GM12864 (cell line): Measurements from ENCODE around the gene MIR17HG.
"Not testable (repeated sequence)": the region's sequence is repeated elsewhere in the genome, so short reads cannot be mapped to it uniquely, and the experiment has no call there.

Source experiments
- DNase-seq: peaks from one replicate; pipeline ENCODE4 v3.0.0-alpha.2; 2011; ENCODE audit warnings: low read depth
- H3K4me3 ChIP-seq: 2 replicates; pipeline ENCODE4 v1.5.1; 2011; ENCODE audit warnings: mild to moderate bottlenecking, low read depth, low read length, control low read depth
- CTCF ChIP-seq: IDR thresholded peaks from 2 replicates; pipeline ENCODE4 v1.5.1; 2011; ENCODE audit warnings: low read depth, mild to moderate bottlenecking, moderate library complexity, low read length, control low read depth, inconsistent platforms; ENCODE audit errors: missing control alignments

Gene MIR17HG

GRCh38 chr13:91351980-91352379, 4.5 kb downstream of the MIR17HG start:
- DNase-seq = no peak
- no peak for TF ChIP-seq CTCF
- H3K4me3 ChIP-seq = no peak overlapping the region; the same call in 1 of the 2 replicates

GRCh38 chr13:91352891-91353290, 5.4 kb downstream of the MIR17HG start:
- H3K4me3 ChIP-seq, DNase-seq: not testable (repeated sequence)

DNA sequence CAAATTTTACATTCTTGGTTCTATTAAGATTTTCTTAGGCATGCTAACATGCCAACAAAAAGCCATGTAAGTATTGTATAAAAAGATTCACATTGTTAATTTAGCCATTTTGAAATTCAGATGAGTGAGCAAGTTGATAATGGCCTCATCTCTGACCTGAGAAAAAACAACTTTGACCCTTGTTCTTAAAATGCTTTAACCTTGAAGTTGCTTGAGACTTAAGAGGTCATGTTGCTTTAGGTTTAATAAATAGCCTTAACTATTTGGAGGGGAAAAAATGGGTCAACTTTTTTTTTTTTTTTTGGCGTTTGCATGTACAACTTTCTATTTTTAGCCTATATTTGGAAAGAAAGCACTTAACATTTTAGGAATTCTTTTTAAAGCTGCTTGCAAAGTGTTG, 6.0 kb downstream of the MIR17HG start:
- H3K4me3 ChIP-seq = no peak overlapping the region
- no peak for DNase-seq
- no peak for TF ChIP-seq CTCF

DNA sequence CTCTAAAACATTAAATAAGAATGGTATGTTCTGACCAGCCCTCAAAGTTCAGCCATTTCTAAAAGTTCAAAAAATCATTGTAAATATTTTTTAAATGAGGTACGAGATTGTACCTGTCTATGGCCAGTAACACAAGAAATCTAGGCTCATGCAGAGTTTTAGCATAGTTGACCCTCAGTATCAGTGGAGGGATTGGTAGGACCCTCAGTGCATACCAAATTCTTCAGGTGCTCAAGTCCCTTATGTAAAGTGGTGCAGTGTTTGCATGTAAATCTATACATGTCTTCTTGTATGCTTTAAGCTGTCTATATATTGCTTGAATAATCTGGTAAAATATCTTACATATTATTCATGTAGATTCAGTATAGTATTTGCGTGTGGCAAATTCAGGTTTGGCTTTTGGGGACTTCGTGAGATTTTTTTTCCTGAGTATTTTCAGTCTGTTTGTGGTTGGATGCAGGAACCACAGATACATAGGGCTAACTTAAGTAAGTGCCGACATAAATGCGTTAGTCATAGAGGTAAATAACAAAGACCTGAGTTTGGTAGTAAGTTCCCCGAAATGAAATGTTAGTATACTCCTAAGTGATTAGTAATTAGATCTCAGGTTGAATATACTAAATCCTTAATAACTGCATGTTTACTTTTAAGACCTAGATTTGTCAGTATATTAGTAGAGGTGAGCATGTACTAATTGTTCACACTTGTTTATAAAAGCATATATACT, 7.8 kb downstream of the MIR17HG start:
- no peak for DNase-seq
- no peak for TF ChIP-seq CTCF
- H3K4me3 ChIP-seq = no peak overlapping the region

DNA sequence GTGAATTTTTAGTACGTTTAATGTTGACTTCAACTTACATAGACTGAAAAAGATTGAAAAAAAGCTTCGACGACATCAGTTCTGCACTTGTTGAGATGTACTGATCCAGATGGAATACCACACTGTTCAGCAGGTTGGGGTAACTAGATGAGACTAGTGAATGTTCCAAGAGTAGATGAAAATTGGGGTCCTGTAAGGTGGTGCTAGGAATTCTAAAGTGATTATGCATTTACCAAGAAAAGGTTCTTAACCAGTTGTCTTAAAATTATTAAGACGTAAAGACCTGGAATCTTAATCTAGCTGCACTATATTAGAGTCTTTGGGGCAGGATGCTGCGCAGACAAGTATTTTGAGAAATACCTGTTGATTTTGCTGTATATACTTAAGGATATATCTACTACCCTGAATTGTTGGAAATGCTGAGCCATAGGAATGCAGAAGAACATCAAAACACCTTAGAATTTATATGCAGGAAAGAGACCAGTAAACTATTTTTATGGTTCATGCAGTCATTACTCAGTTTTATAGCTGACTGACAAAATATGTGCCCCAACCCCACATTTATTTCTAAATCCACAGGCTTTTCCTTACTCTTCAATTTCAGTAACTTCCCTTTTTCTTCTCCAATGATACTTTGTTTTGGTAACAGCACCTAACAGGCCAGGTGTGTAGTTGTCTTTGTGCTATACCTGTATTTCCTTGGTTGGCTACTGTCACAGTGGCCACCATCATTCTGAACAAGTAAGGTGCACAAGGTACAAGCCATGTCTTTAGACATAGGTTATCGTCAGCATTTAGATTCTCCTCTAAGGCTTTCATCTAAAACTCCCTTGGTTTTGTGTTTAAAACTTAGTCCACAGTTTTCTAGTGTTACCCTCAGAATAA, 8.6 kb downstream of the MIR17HG start:
- no peak overlapping the region for H3K4me3 ChIP-seq
- no peak for DNase-seq
- TF ChIP-seq CTCF = no peak

DNA sequence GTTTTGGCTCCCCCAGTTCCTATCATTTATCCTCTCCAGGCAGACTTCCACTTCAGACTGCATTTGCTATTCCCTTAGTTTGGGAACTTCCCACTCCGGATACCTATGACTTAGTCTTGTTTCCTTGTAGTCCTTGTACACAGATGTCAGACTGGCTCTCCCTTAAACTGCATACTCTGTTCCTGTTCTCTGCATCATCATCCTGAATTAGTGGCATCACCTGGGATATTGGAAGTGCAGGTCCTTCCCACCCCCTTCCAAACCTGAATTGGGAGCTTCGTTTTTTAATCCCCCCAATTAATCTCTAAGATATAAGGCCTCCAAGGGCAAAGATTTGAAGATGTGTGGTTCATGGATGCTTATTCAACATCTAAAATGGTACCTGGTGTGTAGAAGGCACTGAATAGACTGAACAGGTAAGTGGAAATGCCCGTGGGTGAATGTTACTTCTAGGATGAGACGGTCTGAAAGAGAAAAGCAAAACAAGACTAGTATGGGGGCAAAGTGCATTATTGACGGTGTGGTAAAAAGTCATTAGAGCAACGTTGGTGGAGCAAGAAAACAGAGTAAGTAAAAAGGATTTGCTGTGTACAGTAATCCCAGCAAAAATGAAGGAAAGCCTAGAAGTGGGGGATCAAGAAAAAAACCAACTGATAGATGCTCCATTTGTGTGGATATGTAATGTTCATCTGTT, 9.6 kb downstream of the MIR17HG start:
- DNase-seq = no peak
- TF ChIP-seq CTCF = no peak
- H3K4me3 ChIP-seq = no peak overlapping the region
